ENCODE results near the gene HEXB. TPM values are rescaled to one million over a fixed set of nuclear protein-coding genes. Genes with fewer than 3 reads are reported as not detected.

HEXB gene
- total RNA-seq, 6 experiments from 2014 or later: 128 to 170 (median 151) TPM

- no peak for TF ChIP-seq CTCF (IDR thresholded peaks at IDR 0.05)
- Mint-ChIP-seq H3K4me1 (ENCODE audit: low read depth) (peaks cover 23% of the 10 kb centered on the region), H3K27ac (no peak overlapping the region), H3K27me3 (ENCODE audit: insufficient read depth) (peaks cover 6% of the 10 kb centered on the region), H3K9me3 (no peaks in the 10 kb centered on the region), H3K36me3 (ENCODE audit: low read depth) (no peaks in the 10 kb centered on the region), H3K4me3 (no peak overlapping the region)
- no peak for DNase-seq
These were observed 32.5 kb upstream of the HEXB start for GRCh38 chr5:74652576-74652975.

- Mint-ChIP-seq H3K36me3 (ENCODE audit: low read depth) (no peaks in the 10 kb centered on the region), H3K27ac (no peak overlapping the region), H3K4me1 (ENCODE audit: low read depth) (peaks cover 13% of the 10 kb centered on the region), H3K27me3 (ENCODE audit: insufficient read depth) (peaks cover 8% of the 10 kb centered on the region), H3K9me3 (no peaks in the 10 kb centered on the region), H3K4me3 (no peak overlapping the region)
- TF ChIP-seq CTCF (IDR thresholded peaks at IDR 0.05): no peak
- DNase-seq: no peak
These were observed 31.0 kb upstream of the HEXB start for GRCh38 chr5:74653991-74654390.

- H3K4me1 Mint-ChIP-seq (ENCODE audit: low read depth): peaks cover 8% of the 10 kb centered on the region
- no peaks in the 10 kb centered on the region for H3K36me3 Mint-ChIP-seq (ENCODE audit: low read depth)
- H3K27ac Mint-ChIP-seq: no peak overlapping the region
- no peak overlapping the region for H3K4me3 Mint-ChIP-seq
- TF ChIP-seq CTCF (IDR thresholded peaks at IDR 0.05): no peak
- DNase-seq: no peak
- H3K27me3 Mint-ChIP-seq (ENCODE audit: insufficient read depth): peaks cover 8% of the 10 kb centered on the region
- H3K9me3 Mint-ChIP-seq: no peaks in the 10 kb centered on the region
These were observed 29.8 kb upstream of the HEXB start for GRCh38 chr5:74655206-74655605.

- no peak for DNase-seq
- no peak for TF ChIP-seq CTCF (IDR thresholded peaks at IDR 0.05)
- H3K27me3 Mint-ChIP-seq (ENCODE audit: insufficient read depth): peaks cover 8% of the 10 kb centered on the region
- H3K27ac Mint-ChIP-seq: no peak overlapping the region
- H3K4me1 Mint-ChIP-seq (ENCODE audit: low read depth): peaks cover 12% of the 10 kb centered on the region
- no peaks in the 10 kb centered on the region for H3K36me3 Mint-ChIP-seq (ENCODE audit: low read depth)
- no peak overlapping the region for H3K4me3 Mint-ChIP-seq
- H3K9me3 Mint-ChIP-seq: no peaks in the 10 kb centered on the region
These were observed 29.3 kb upstream of the HEXB start for GRCh38 chr5:74655716-74656115.

GRCh38 chr5:74657165-74657564 lies 27.9 kb upstream of the HEXB start:
- H3K4me1 Mint-ChIP-seq (ENCODE audit: low read depth): peaks cover 16% of the 10 kb centered on the region
- H3K27ac Mint-ChIP-seq: no peak overlapping the region
- DNase-seq: no peak
- no peaks in the 10 kb centered on the region for H3K9me3 Mint-ChIP-seq
- no peak for TF ChIP-seq CTCF (IDR thresholded peaks at IDR 0.05)
- no peak overlapping the region for H3K4me3 Mint-ChIP-seq
- peaks cover 11% of the 10 kb centered on the region for H3K27me3 Mint-ChIP-seq (ENCODE audit: insufficient read depth)
- no peaks in the 10 kb centered on the region for H3K36me3 Mint-ChIP-seq (ENCODE audit: low read depth)

GRCh38 chr5:74659172-74659571 lies 25.9 kb upstream of the HEXB start:
- peaks cover 11% of the 10 kb centered on the region for H3K27me3 Mint-ChIP-seq (ENCODE audit: insufficient read depth)
- H3K4me3 Mint-ChIP-seq: no peak overlapping the region
- peaks cover 16% of the 10 kb centered on the region for H3K4me1 Mint-ChIP-seq (ENCODE audit: low read depth)
- TF ChIP-seq CTCF (IDR thresholded peaks at IDR 0.05): no peak
- no peak for DNase-seq
- H3K9me3 Mint-ChIP-seq: no peaks in the 10 kb centered on the region
- no peak overlapping the region for H3K27ac Mint-ChIP-seq
- no peaks in the 10 kb centered on the region for H3K36me3 Mint-ChIP-seq (ENCODE audit: low read depth)
